GM12872 (cell line): ENCODE data around the gene GALNT18.
A peak's percentile ranks its signal among the peaks of the same experiment; 100 is the strongest.

ENCODE experiments used
- CTCF ChIP-seq: IDR thresholded peaks from 3 replicates; pipeline ENCODE4 v1.5.1; 2011; ENCODE audit warnings: low read depth, mild to moderate bottlenecking, low read length, moderate library complexity; ENCODE audit not compliant: insufficient read depth

The GALNT18 gene

GRCh38 chr11:11268706-11269105 is 353.1 kb downstream of the GALNT18 start:
- no peak for TF ChIP-seq CTCF

GRCh38 chr11:11268119-11268518 is 353.7 kb downstream of the GALNT18 start:
- TF ChIP-seq CTCF, result no peak

GRCh38 chr11:11267312-11267711 is 354.5 kb downstream of the GALNT18 start:
- TF ChIP-seq CTCF, result no peak

GRCh38 chr11:11265994-11266606 is 355.7 kb downstream of the GALNT18 start:
- TF ChIP-seq CTCF, result peak; percentile 93

GRCh38 chr11:11265320-11265719 is 356.5 kb downstream of the GALNT18 start:
- no peak for TF ChIP-seq CTCF

- TF ChIP-seq CTCF, result no peak
Observed at GRCh38 chr11:11263238-11264005, 358.4 kb downstream of the GALNT18 start.

- no peak for TF ChIP-seq CTCF
Observed at GRCh38 chr11:11262171-11262920, 359.5 kb downstream of the GALNT18 start.
